HepG2 (cell line): ENCODE data around the gene HES7. TPM values are rescaled to one million over a fixed set of nuclear protein-coding genes. Genes with fewer than 3 reads are reported as not detected.

ENCODE experiments used
- ARID2 ChIP-seq: sonication (generic); formaldehyde crosslinking; IDR thresholded peaks from 2 replicates; pipeline ENCODE4 v1.8.1; 2022; ENCODE audit warnings: mild to moderate bottlenecking, missing genetic modification reagents, borderline replicate concordance
- CENPX ChIP-seq: sonication (generic); formaldehyde crosslinking; IDR thresholded peaks from 2 replicates; pipeline ENCODE4 v1.9.0; 2021; ENCODE audit warnings: mild to moderate bottlenecking, missing genetic modification reagents, moderate library complexity
- CSRNP2 ChIP-seq: sonication (generic); formaldehyde crosslinking; conservative IDR thresholded peaks from 2 replicates; pipeline ENCODE4 v1.8.0; 2022; ENCODE audit warnings: low read depth, missing genetic modification reagents
- E2F5 ChIP-seq: sonication (generic); formaldehyde crosslinking; conservative IDR thresholded peaks from 2 replicates; pipeline ENCODE4 v1.4.0; 2020; ENCODE audit warnings: missing genetic modification reagents
- FOXC1 ChIP-seq: sonication (generic); formaldehyde crosslinking; IDR thresholded peaks from 2 replicates; pipeline ENCODE4 v1.8.0; 2022; ENCODE audit warnings: mild to moderate bottlenecking, missing genetic modification reagents, borderline replicate concordance
- HCFC1 ChIP-seq: fragments of 150-350 bp; IDR thresholded peaks from 2 replicates; pipeline ENCODE4 v1.6.1; 2014; ENCODE audit warnings: low read depth, low read length
- HMG20B ChIP-seq: conservative IDR thresholded peaks from 2 replicates; pipeline ENCODE4 v1.6.1; 2016; ENCODE audit warnings: missing genetic modification reagents, missing compliant biosample characterization
- HOXA3 ChIP-seq: sonication (generic); formaldehyde crosslinking; IDR thresholded peaks from 2 replicates; pipeline ENCODE4 v1.5.0; 2020; ENCODE audit warnings: missing genetic modification reagents
- KAT8 ChIP-seq: IDR thresholded peaks from 2 replicates; pipeline ENCODE4 v1.6.1; 2016; ENCODE audit warnings: missing genetic modification reagents, missing compliant biosample characterization
- MAX ChIP-seq: IDR thresholded peaks from 2 replicates; pipeline ENCODE4 v1.6.1; 2012; ENCODE audit warnings: inconsistent platforms
- MYPOP ChIP-seq: sonication (generic); formaldehyde crosslinking; IDR thresholded peaks from 2 replicates; pipeline ENCODE4 v1.8.1; 2023; ENCODE audit warnings: mild to moderate bottlenecking, moderate library complexity, missing genetic modification reagents
- NR2F1 ChIP-seq, 2 experiments: fragments of 450-650 bp in 1 of 2; formaldehyde crosslinking in 1 of 2; IDR thresholded peaks; 2 replicates each; pipeline versions ENCODE4 v1.5.0 to v1.6.1; 2016 to 2020; ENCODE audit warnings: mild to moderate bottlenecking in 1 of 2, missing compliant biosample characterization in 1 of 2, missing genetic modification reagents in 1 of 2, moderate library complexity in 1 of 2
- PATZ1 ChIP-seq: sonication (generic); formaldehyde crosslinking; IDR thresholded peaks from 2 replicates; pipeline ENCODE4 v1.4.0; 2020; ENCODE audit warnings: missing genetic modification reagents
- ZNF124 ChIP-seq: sonication (generic); formaldehyde crosslinking; IDR thresholded peaks from 2 replicates; pipeline ENCODE4 v1.4.0; 2020; ENCODE audit warnings: missing genetic modification reagents
- ZNF225 ChIP-seq: sonication (generic); formaldehyde crosslinking; IDR thresholded peaks from 2 replicates; pipeline ENCODE4 v1.4.0; 2020; ENCODE audit warnings: mild to moderate bottlenecking, missing genetic modification reagents
- ZNF343 ChIP-seq: sonication (generic); formaldehyde crosslinking; IDR thresholded peaks from 2 replicates; pipeline ENCODE4 v1.4.0; 2020; ENCODE audit warnings: mild to moderate bottlenecking, missing genetic modification reagents
- ZNF414 ChIP-seq: sonication (generic); formaldehyde crosslinking; IDR thresholded peaks from 2 replicates; pipeline ENCODE4 v1.5.0; 2020; ENCODE audit warnings: missing genetic modification reagents
- ZNF431 ChIP-seq: sonication (generic); formaldehyde crosslinking; IDR thresholded peaks from 2 replicates; pipeline ENCODE4 v1.9.0; 2022; ENCODE audit warnings: missing genetic modification reagents, low read depth, mild to moderate bottlenecking, borderline replicate concordance
- ZNF432 ChIP-seq: sonication (generic); formaldehyde crosslinking; IDR thresholded peaks from 2 replicates; pipeline ENCODE4 v1.5.0; 2020; ENCODE audit warnings: missing genetic modification reagents, mild to moderate bottlenecking, borderline replicate concordance
- ZNF547 ChIP-seq: sonication (generic); formaldehyde crosslinking; IDR thresholded peaks from 2 replicates; pipeline ENCODE4 v1.5.1; 2020; ENCODE audit warnings: mild to moderate bottlenecking, missing genetic modification reagents
- ZNF615 ChIP-seq: sonication (generic); formaldehyde crosslinking; IDR thresholded peaks from 2 replicates; pipeline ENCODE4 v1.5.0; 2020; ENCODE audit warnings: mild to moderate bottlenecking, missing genetic modification reagents, borderline replicate concordance
- ZNF83 ChIP-seq: sonication (generic); formaldehyde crosslinking; IDR thresholded peaks from 2 replicates; pipeline ENCODE4 v1.4.0; 2020; ENCODE audit warnings: missing genetic modification reagents, mild to moderate bottlenecking, borderline replicate concordance
- polyA plus RNA-seq, 8 experiments: library from polyadenylated mRNA; depleted of rRNA in 3 of 8; stranded (reverse) in 7 of 8; unstranded in 1 of 8; fragments of >200 nt; fragmentation: Illumina TruSeq in 4 of 8; extraction: Trizol in 4 of 8; gene quantifications; 2 replicates each; pipeline versions ENCODE4 v1.2.1 to v1.2.3, GENCODE V29; 2011 to 2016; ENCODE audit warnings: low read depth in 4 of 8, missing spikeins in 1 of 8, mixed read lengths in 1 of 8; ENCODE audit not compliant: insufficient read depth in 1 of 8
- total RNA-seq, 5 experiments: library from RNA; depleted of rRNA; stranded (reverse); fragments of >200 nt; fragmentation: Illumina TruSeq; extraction: Trizol; gene quantifications; 2 replicates each; pipeline ENCODE4 v1.2.3, GENCODE V29; 2016; ENCODE audit warnings: low read depth in 1 of 5

The HES7 gene
- total and polyA plus RNA-seq, 2 of the 13 experiments (the other 11 are each of a cell fraction or from before 2014, with no cell fraction given) = not detected

- no peak for TF ChIP-seq PATZ1 (CRISPR knock-in tag)
- 0 out of 2 replicates have a peak, but pooled peaks have one; percentile 14 for TF ChIP-seq KAT8 (CRISPR knock-in tag)
- no peak for TF ChIP-seq ZNF431 (CRISPR knock-in tag)
- TF ChIP-seq ZNF547 = no peak
- TF ChIP-seq MAX = no peak
- TF ChIP-seq ARID2 (CRISPR knock-in tag) = no peak
- no peak for TF ChIP-seq HMG20B
- no peak for TF ChIP-seq ZNF225 (CRISPR knock-in tag)
- TF ChIP-seq MYPOP (CRISPR knock-in tag) = no peak
- TF ChIP-seq ZNF343 (CRISPR knock-in tag) = no peak
- peak; percentile 29; the same call in 1 of the 2 replicates for TF ChIP-seq HOXA3 (CRISPR knock-in tag)
- TF ChIP-seq ZNF615 (CRISPR knock-in tag) = no peak
- TF ChIP-seq ZNF414 (CRISPR knock-in tag) = no peak
- no peak for TF ChIP-seq ZNF83 (CRISPR knock-in tag)
- no peak for TF ChIP-seq ZNF432 (CRISPR knock-in tag)
- TF ChIP-seq CSRNP2 (CRISPR knock-in tag) = no peak
- no peak for TF ChIP-seq CENPX
- no peak for TF ChIP-seq E2F5 (CRISPR knock-in tag)
- no peak for TF ChIP-seq NR2F1 (CRISPR knock-in tag; IDR thresholded peaks at IDR 0.05)
- TF ChIP-seq HCFC1 = no peak
- TF ChIP-seq FOXC1 (CRISPR knock-in tag) = no peak
- peak; percentile 67; the same call in 1 of the 2 replicates for TF ChIP-seq ZNF124 (CRISPR knock-in tag)
These were observed 2.7 kb upstream of the HES7 start (continued) for GRCh38 chr17:8126491-8127066.
